Measurements from ENCODE around the gene USP31.

USP31 gene

GRCh38 chr16:23064639-23065038, 84.6 kb downstream of the USP31 start:
- in situ Hi-C loops (cut with MboI; ENCODE audit: low sequenced_read_pairs) = no loop called here

- in situ Hi-C loops (cut with MboI; ENCODE audit: low sequenced_read_pairs) = no loop called here
Measured at GRCh38 chr16:23062524-23062923, 86.7 kb downstream of the USP31 start.

GRCh38 chr16:23061669-23062068, 87.6 kb downstream of the USP31 start:
- in situ Hi-C loops (cut with MboI; ENCODE audit: low sequenced_read_pairs) = no loop called here

- in situ Hi-C loops (cut with MboI; ENCODE audit: low sequenced_read_pairs) = no loop called here
Measured at GRCh38 chr16:23060458-23061320, 88.6 kb downstream of the USP31 start.

GRCh38 chr16:23059433-23059832, 89.8 kb downstream of the USP31 start:
- in situ Hi-C loops (cut with MboI; ENCODE audit: low sequenced_read_pairs) = no loop called here

GRCh38 chr16:23058576-23058975, 90.7 kb downstream of the USP31 start:
- in situ Hi-C loops (cut with MboI; ENCODE audit: low sequenced_read_pairs) = no loop called here

GRCh38 chr16:23057013-23057596, 92.1 kb downstream of the USP31 start:
- in situ Hi-C loops (cut with MboI; ENCODE audit: low sequenced_read_pairs) = no loop called here

GRCh38 chr16:23055481-23055880, 93.8 kb downstream of the USP31 start:
- in situ Hi-C loops (cut with MboI; ENCODE audit: low sequenced_read_pairs) = no loop called here

GRCh38 chr16:23052908-23053580, 96.2 kb downstream of the USP31 start:
- in situ Hi-C loops (cut with MboI; ENCODE audit: low sequenced_read_pairs) = no loop called here

- in situ Hi-C loops (cut with MboI; ENCODE audit: low sequenced_read_pairs) = no loop called here
Measured at GRCh38 chr16:23052221-23052620, 97.0 kb downstream of the USP31 start.

- in situ Hi-C loops (cut with MboI; ENCODE audit: low sequenced_read_pairs) = no loop called here
Measured at GRCh38 chr16:23051587-23051986, 97.7 kb downstream of the USP31 start.

GRCh38 chr16:23048164-23048563, 101.1 kb downstream of the USP31 start:
- in situ Hi-C loops (cut with MboI; ENCODE audit: low sequenced_read_pairs) = no loop called here

GRCh38 chr16:23045025-23045424, 104.2 kb downstream of the USP31 start:
- in situ Hi-C loops (cut with MboI; ENCODE audit: low sequenced_read_pairs) = no loop called here

- in situ Hi-C loops (cut with MboI; ENCODE audit: low sequenced_read_pairs) = no loop called here
Measured at GRCh38 chr16:23040246-23040645, 109.0 kb downstream of the USP31 start.

GRCh38 chr16:23039118-23039517, 110.1 kb downstream of the USP31 start:
- in situ Hi-C loops (cut with MboI; ENCODE audit: low sequenced_read_pairs) = no loop called here

- in situ Hi-C loops (cut with MboI; ENCODE audit: low sequenced_read_pairs) = no loop called here
Measured at GRCh38 chr16:23035240-23035639, 114.0 kb downstream of the USP31 start.

GRCh38 chr16:23031508-23032098, 117.6 kb downstream of the USP31 start:
- in situ Hi-C loops (cut with MboI; ENCODE audit: low sequenced_read_pairs) = no loop called here

- in situ Hi-C loops (cut with MboI; ENCODE audit: low sequenced_read_pairs) = no loop called here
Measured at GRCh38 chr16:23029733-23030420, 119.4 kb downstream of the USP31 start.

- in situ Hi-C loops (cut with MboI; ENCODE audit: low sequenced_read_pairs) = no loop called here
Measured at GRCh38 chr16:23027386-23027785, 121.9 kb downstream of the USP31 start.

GRCh38 chr16:23026784-23027362, 122.4 kb downstream of the USP31 start:
- in situ Hi-C loops (cut with MboI; ENCODE audit: low sequenced_read_pairs) = no loop called here
